GM23248 (cell line): ENCODE data around the gene ZNF791. TPM values are rescaled to one million over a fixed set of nuclear protein-coding genes. Genes with fewer than 3 reads are reported as not detected.
"Not testable (repeated sequence)": the region's sequence is repeated elsewhere in the genome, so short reads cannot be mapped to it uniquely, and the experiment has no call there.

ENCODE experiments used
- DNase-seq: peaks from one replicate; pipeline ENCODE4 v3.0.0-alpha.2; 2015
- H2AFZ ChIP-seq: fragments of 200-600 bp; sonication (generic); 2 replicates; pipeline ENCODE4 v1.6.1; 2016; ENCODE audit warnings: antibody characterized with exemption
- H3F3A ChIP-seq: fragments of 200-600 bp; sonication (generic); 2 replicates; pipeline ENCODE4 v1.6.1; 2016; ENCODE audit warnings: mild to moderate bottlenecking, antibody characterized with exemption, mixed run types; ENCODE audit not compliant: insufficient read depth
- H3K27ac ChIP-seq: fragments of 200-600 bp; sonication (generic); 2 replicates; pipeline ENCODE4 v1.5.1; 2016; ENCODE audit warnings: mild to moderate bottlenecking
- H3K27me3 ChIP-seq: fragments of 200-600 bp; sonication (generic); replicated peaks from 2 replicates; pipeline ENCODE4 v1.6.1; 2016; ENCODE audit warnings: mild to moderate bottlenecking; ENCODE audit not compliant: insufficient read depth
- H3K36me3 ChIP-seq: fragments of 200-600 bp; sonication (generic); 2 replicates; pipeline ENCODE4 v1.6.1; 2016; ENCODE audit warnings: low read depth, mild to moderate bottlenecking
- H3K4me1 ChIP-seq: fragments of 200-600 bp; sonication (generic); 2 replicates; pipeline ENCODE4 v1.6.1; 2016; ENCODE audit warnings: mild to moderate bottlenecking; ENCODE audit not compliant: insufficient read depth
- H3K4me2 ChIP-seq: fragments of 200-600 bp; sonication (generic); one replicate; pipeline ENCODE4 v1.6.1; 2016; ENCODE audit warnings: mild to moderate bottlenecking; ENCODE audit not compliant: unreplicated experiment
- H3K4me3 ChIP-seq: fragments of 200-600 bp; sonication (generic); 2 replicates; pipeline ENCODE4 v1.5.1; 2016; ENCODE audit warnings: mild to moderate bottlenecking
- H3K79me2 ChIP-seq: fragments of 200-600 bp; sonication (generic); 2 replicates; pipeline ENCODE4 v1.6.1; 2016; ENCODE audit warnings: mild to moderate bottlenecking; ENCODE audit not compliant: insufficient read depth
- H3K9ac ChIP-seq: fragments of 200-600 bp; sonication (generic); 2 replicates; pipeline ENCODE4 v1.6.1; 2016; ENCODE audit warnings: mild to moderate bottlenecking
- H3K9me2 ChIP-seq: fragments of 200-600 bp; sonication (generic); 2 replicates; pipeline ENCODE4 v1.6.1; 2016; ENCODE audit warnings: mixed run types, mild to moderate bottlenecking, moderate library complexity; ENCODE audit not compliant: insufficient read depth
- H3K9me3 ChIP-seq: fragments of 200-600 bp; sonication (generic); one replicate; pipeline ENCODE4 v1.6.1; 2017; ENCODE audit warnings: low read depth
- H4K20me1 ChIP-seq: fragments of 200-600 bp; sonication (generic); 2 replicates; pipeline ENCODE4 v1.6.0; 2016; ENCODE audit not compliant: insufficient read depth
- EZH2 ChIP-seq: fragments of 200-600 bp; sonication (generic); IDR thresholded peaks from 2 replicates; pipeline ENCODE4 v1.6.1; 2018; ENCODE audit warnings: antibody characterized with exemption, mild to moderate bottlenecking; ENCODE audit not compliant: insufficient read depth, poor library complexity, severe bottlenecking
- EZH2phosphoT487 ChIP-seq: fragments of 200-600 bp; sonication (generic); IDR thresholded peaks from 2 replicates; pipeline ENCODE4 v1.6.1; 2018; ENCODE audit warnings: antibody characterized with exemption, moderate library complexity, mild to moderate bottlenecking, low read depth; ENCODE audit not compliant: insufficient read depth
- WGBS, 2 experiments: methylation state at CpG; one replicate each; pipeline ENCODE4 v1.1.6; 2015 to 2017; ENCODE audit warnings: low lambda C conversion rate in 2 of 2, low coverage in 1 of 2; ENCODE audit errors: missing lambda C conversion rate in 2 of 2; 5-methylcytosine and 5-hydroxymethylcytosine counted together
- in situ Hi-C: fragments of 300-500 bp; cut with MboI; formaldehyde crosslinking; loops from 2 replicates; pipeline ENCODE4 v1.15.0; 2020
- polyA plus RNA-seq: library from polyadenylated mRNA; unstranded; fragments of >200 nt; fragmentation: Nextera tagmentation; extraction: Ambion mirVana; gene quantifications from 2 replicates; pipeline ENCODE4 v1.2.1, GENCODE V29; 2016
- total RNA-seq: library from RNA; depleted of rRNA; stranded (reverse); fragments of >200 nt; shearing (Covaris generic); gene quantifications from 2 replicates; pipeline ENCODE4 v1.2.3, GENCODE V29; 2014; rRNA removed

Gene ZNF791
- total RNA-seq (11.6 and 11.9 TPM in 2 replicates), polyA plus RNA-seq (12.6 and 14.5 TPM in 2 replicates)

- no peak for TF ChIP-seq EZH2phosphoT487
- TF ChIP-seq EZH2: no peak
- H3K27me3 ChIP-seq: no peaks in the 10 kb centered on the region
- H3K4me3 ChIP-seq: peak within 1 kb of the TSS; percentile 91
- WGBS, 2 experiments: 1% methylated on average over 60 of the region's 61 CpGs
- no peaks in the 10 kb centered on the region for H3K9me2 ChIP-seq
- H3K36me3 ChIP-seq: peaks cover 5% of the 10 kb centered on the region
- H2AFZ ChIP-seq: peak within 1 kb of the TSS; percentile 99
- no peaks in the 10 kb centered on the region for H3K9me3 ChIP-seq
- H4K20me1 ChIP-seq: no peaks in the 10 kb centered on the region; the same call in 1 of the 2 replicates
- H3K9ac ChIP-seq: peak within 1 kb of the TSS; percentile 98
- H3K4me1 ChIP-seq: peaks cover 10% of the 10 kb centered on the region
- in situ Hi-C loops: no loop called here
- peak; percentile 100 for DNase-seq
- peaks cover 81% of the 10 kb centered on the region for H3K79me2 ChIP-seq
- peak within 1 kb of the TSS; percentile 93 for H3K27ac ChIP-seq
- H3F3A ChIP-seq: peaks cover 11% of the 10 kb centered on the region
- H3K4me2 ChIP-seq: peak within 1 kb of the TSS; percentile 93
These were observed at the start of gene ZNF791, which contains the start of gene ZNF490 for GRCh38 chr19:12610540-12611360. TSS of gene ZNF791 (plus strand) at chr19:12610920. CDS start at chr19:12611080, 160 bp downstream. TSS of gene ZNF490 (minus strand) at chr19:12610813. CDS start at chr19:12610680, 133 bp downstream.

- Histone ChIP-seq H3K4me2 (peak overlapping the region; percentile 25), H3K4me1 (0 out of 2 replicates have a peak, but pooled peaks cover 3% of the 10 kb centered on the region), H3F3A (peaks cover 4% of the 10 kb centered on the region; the same call in 1 of the 2 replicates), H3K4me3 (no peak overlapping the region), H3K27ac (no peak overlapping the region), H4K20me1 (no peaks in the 10 kb centered on the region), H2AFZ (peak overlapping the region; percentile 79), H3K36me3 (no peaks in the 10 kb centered on the region), H3K9ac (no peak overlapping the region), H3K9me3 (no peaks in the 10 kb centered on the region), H3K27me3 (no peaks in the 10 kb centered on the region), H3K79me2 (no peaks in the 10 kb centered on the region), H3K9me2 (no peaks in the 10 kb centered on the region)
- in situ Hi-C loops: loop anchor here (10.0 kb wide), 1 partner anchor 111 kb away; no protein-coding TSS in a partner anchor
- TF ChIP-seq EZH2phosphoT487: no peak
- no peak for TF ChIP-seq EZH2
- 14 to 17% methylated on average over 18 to 19 of the region's 19 CpGs for WGBS, 2 experiments
- DNase-seq: peak; percentile 93
These were observed 46.6 kb upstream of the ZNF791 start for GRCh38 chr19:12564016-12564664.

GRCh38 chr19:12566380-12566779, 44.3 kb upstream of the ZNF791 start:
- H3K4me2 ChIP-seq, H3K27me3 ChIP-seq, DNase-seq, H3K9me2 ChIP-seq, H3K36me3 ChIP-seq, H2AFZ ChIP-seq, H3K9ac ChIP-seq, H3K4me1 ChIP-seq, H3K9me3 ChIP-seq, H3K79me2 ChIP-seq, H4K20me1 ChIP-seq, H3F3A ChIP-seq, H3K4me3 ChIP-seq, H3K27ac ChIP-seq: not testable (repeated sequence)
- in situ Hi-C loops: loop anchor here (10.0 kb wide), 1 partner anchor 108 kb away; no protein-coding TSS in a partner anchor
- WGBS, 2 experiments: 71 to 75% methylated on average over 5 of the region's 5 CpGs

GRCh38 chr19:12567951-12568350, 42.8 kb upstream of the ZNF791 start:
- WGBS, 2 experiments: 60 to 61% methylated on average over 4 of the region's 4 CpGs
- Histone ChIP-seq H3K27me3 (no peaks in the 10 kb centered on the region), H3K4me2 (no peak overlapping the region), H3K9me3 (no peaks in the 10 kb centered on the region), H3K4me3 (no peak overlapping the region), H2AFZ (no peak overlapping the region), H4K20me1 (no peaks in the 10 kb centered on the region), H3F3A (peaks cover 4% of the 10 kb centered on the region; the same call in 1 of the 2 replicates), H3K36me3 (no peaks in the 10 kb centered on the region), H3K4me1 (0 out of 2 replicates have a peak, but pooled peaks cover 3% of the 10 kb centered on the region), H3K9ac (no peak overlapping the region; the same call in 1 of the 2 replicates), H3K9me2 (no peaks in the 10 kb centered on the region), H3K27ac (peak overlapping the region; percentile 40), H3K79me2 (no peaks in the 10 kb centered on the region)
- no peak for TF ChIP-seq EZH2
- TF ChIP-seq EZH2phosphoT487: no peak
- peak; percentile 58 for DNase-seq
- in situ Hi-C loops: loop anchor here (10.0 kb wide), 1 partner anchor 107 kb away; no protein-coding TSS in a partner anchor
